ENCODE measurements around the gene CTDSPL.

- no peak for TF ChIP-seq EZH2 (IDR thresholded peaks at IDR 0.05)
- no peak for TF ChIP-seq POLR2AphosphoS5 (IDR thresholded peaks at IDR 0.05; ENCODE audit: borderline replicate concordance, low read depth, low read length)
- no peak for TF ChIP-seq FOXP2 (optimal IDR thresholded peaks at IDR 0.05; ENCODE audit: control extremely low read depth, extremely low read length, insufficient read depth)
Measured at GRCh38 chr3:37949866-37950265, 88.2 kb downstream of the CTDSPL start.
